VCaP (cell line): Measurements from ENCODE around the gene ROBO2.

Experiments used
- H3K27ac ChIP-seq: fragments of 450-650 bp; 2 replicates; pipeline ENCODE4 v1.5.1; 2017
- TF ChIP-seq, protein P1 (sequence below): fragments of 450-650 bp; conservative IDR thresholded peaks from 2 replicates; pipeline ENCODE4 v1.5.1; 2017; ENCODE audit warnings: mild to moderate bottlenecking, moderate library complexity

The ROBO2 gene

DNA sequence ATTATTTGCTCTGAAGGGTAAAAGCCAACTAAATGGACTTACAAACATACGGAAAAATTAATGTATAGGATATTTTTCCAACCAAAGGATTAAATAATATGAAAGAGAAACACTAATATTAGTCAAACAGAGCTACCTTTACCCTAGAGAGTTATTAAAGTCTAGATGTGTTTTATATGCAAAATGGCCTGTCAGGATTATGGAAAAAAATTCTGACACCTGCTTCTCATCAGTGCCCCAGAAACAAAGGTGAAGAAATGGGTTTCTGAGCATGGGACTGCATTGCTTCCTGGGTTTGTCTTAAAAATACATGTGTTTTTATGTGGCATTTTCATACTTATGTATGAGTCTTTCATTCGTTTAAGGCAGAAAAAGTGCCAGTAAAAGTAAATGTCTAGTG is 148.3 kb downstream of the ROBO2 start:
- no peak overlapping the region for H3K27ac ChIP-seq
- TF ChIP-seq, protein P1, sequence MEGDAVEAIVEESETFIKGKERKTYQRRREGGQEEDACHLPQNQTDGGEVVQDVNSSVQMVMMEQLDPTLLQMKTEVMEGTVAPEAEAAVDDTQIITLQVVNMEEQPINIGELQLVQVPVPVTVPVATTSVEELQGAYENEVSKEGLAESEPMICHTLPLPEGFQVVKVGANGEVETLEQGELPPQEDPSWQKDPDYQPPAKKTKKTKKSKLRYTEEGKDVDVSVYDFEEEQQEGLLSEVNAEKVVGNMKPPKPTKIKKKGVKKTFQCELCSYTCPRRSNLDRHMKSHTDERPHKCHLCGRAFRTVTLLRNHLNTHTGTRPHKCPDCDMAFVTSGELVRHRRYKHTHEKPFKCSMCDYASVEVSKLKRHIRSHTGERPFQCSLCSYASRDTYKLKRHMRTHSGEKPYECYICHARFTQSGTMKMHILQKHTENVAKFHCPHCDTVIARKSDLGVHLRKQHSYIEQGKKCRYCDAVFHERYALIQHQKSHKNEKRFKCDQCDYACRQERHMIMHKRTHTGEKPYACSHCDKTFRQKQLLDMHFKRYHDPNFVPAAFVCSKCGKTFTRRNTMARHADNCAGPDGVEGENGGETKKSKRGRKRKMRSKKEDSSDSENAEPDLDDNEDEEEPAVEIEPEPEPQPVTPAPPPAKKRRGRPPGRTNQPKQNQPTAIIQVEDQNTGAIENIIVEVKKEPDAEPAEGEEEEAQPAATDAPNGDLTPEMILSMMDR = no peak

DNA sequence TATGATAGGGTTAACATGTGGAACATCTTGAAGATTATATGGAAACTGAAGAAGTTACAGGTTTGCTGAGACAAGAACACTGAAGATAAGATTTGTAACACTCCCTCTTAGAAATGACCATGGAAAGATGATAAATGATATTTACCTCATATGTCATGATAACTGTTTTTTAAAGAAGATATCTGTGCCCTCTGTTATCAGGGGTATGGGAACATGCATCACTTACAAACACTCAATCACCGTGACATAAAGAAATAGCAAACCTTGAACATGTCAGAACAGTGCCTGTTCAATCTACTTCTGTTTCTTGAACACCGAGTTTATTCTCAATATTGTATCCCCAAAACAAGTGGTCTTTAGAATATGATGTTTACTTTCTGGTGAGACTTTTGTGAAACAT is 149.4 kb downstream of the ROBO2 start:
- no peak overlapping the region for H3K27ac ChIP-seq
- TF ChIP-seq, protein P1 = no peak

GRCh38 chr3:77189684-77190083 is 149.8 kb downstream of the ROBO2 start:
- no peak overlapping the region for H3K27ac ChIP-seq
- TF ChIP-seq, protein P1 = no peak

DNA sequence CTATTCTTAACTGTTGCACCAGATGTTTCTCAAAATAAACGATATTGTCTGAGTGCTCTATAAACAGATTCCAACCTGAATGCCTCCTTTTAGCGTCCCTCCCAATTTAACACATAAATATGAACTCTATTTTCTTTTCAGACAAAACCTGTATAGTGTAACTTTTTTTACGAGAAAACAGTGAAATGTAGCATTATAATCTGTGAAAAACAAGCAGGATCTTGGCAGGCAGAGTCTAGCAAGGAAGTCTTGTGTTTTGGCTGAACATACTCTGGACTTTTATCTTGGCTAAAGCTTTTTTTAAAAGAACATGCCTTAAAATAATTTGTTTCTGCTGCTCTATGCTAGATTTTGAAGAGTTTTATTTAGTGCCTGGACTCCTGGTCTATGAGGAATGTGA is 150.5 kb downstream of the ROBO2 start:
- TF ChIP-seq, protein P1 = no peak
- no peak overlapping the region for H3K27ac ChIP-seq

DNA sequence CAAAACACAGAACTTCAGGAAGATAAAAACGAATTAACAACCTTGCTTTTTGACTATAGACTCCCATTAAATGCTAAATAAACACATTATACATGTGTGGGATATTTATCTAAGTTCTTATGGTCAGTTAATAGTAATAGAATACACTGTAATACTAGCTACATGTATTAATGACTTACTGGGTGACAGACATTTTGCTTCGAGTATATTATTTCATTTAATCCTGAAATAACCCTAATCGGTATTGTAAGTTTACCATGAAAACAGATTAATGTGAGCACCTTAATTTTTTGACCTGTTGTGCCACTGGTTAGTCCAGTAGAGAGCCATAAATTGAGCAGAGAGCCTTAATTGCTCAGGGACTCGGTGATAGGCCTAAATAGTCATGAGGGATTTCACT is 151.1 kb downstream of the ROBO2 start:
- TF ChIP-seq, protein P1 = no peak

GRCh38 chr3:77191640-77192039 is 151.7 kb downstream of the ROBO2 start:
- TF ChIP-seq, protein P1 = no peak
- H3K27ac ChIP-seq = no peak overlapping the region

More for the DNA sequence above, 151.1 kb downstream of the ROBO2 start:
- H3K27ac ChIP-seq = no peak overlapping the region

- no peak overlapping the region for H3K27ac ChIP-seq
- TF ChIP-seq, protein P1 = no peak
Observed at GRCh38 chr3:77195766-77196545, 156.1 kb downstream of the ROBO2 start.
